Stimulated activated CD4-positive, alpha-beta T cell treated with anti-CD3 and anti-CD28 coated beads, Interleukin-4, amount 100 ng/mL, for 4 hours (primary cell): ENCODE measurements around the gene TRIM62.

ENCODE experiments used
- DNase-seq, 2 experiments: peaks; one replicate each; pipeline ENCODE4 v3.0.0-alpha.2; 2020

TRIM62 gene

GRCh38 chr1:33181921-33182341 is at the start of gene TRIM62:
Gene TRIM62 (minus strand): TSS chr1:33182043. CDS start chr1:33181432, 611 bp downstream.
- DNase-seq = peak; percentile 78

- no peak for DNase-seq
Measured at GRCh38 chr1:33231166-33231565, 49.3 kb upstream of the TRIM62 start.

- no peak for DNase-seq
Measured at GRCh38 chr1:33228935-33229487, 47.2 kb upstream of the TRIM62 start.

GRCh38 chr1:33225586-33225985 is 43.7 kb upstream of the TRIM62 start:
- DNase-seq = no peak

- no peak for DNase-seq
Measured at GRCh38 chr1:33224166-33224707, 42.4 kb upstream of the TRIM62 start.

- DNase-seq = no peak
Measured at GRCh38 chr1:33222381-33222780, 40.5 kb upstream of the TRIM62 start.

GRCh38 chr1:33221385-33221758 is 39.5 kb upstream of the TRIM62 start:
- DNase-seq = no peak

- DNase-seq = no peak
Measured at GRCh38 chr1:33220676-33221384, 39.0 kb upstream of the TRIM62 start.

DNA sequence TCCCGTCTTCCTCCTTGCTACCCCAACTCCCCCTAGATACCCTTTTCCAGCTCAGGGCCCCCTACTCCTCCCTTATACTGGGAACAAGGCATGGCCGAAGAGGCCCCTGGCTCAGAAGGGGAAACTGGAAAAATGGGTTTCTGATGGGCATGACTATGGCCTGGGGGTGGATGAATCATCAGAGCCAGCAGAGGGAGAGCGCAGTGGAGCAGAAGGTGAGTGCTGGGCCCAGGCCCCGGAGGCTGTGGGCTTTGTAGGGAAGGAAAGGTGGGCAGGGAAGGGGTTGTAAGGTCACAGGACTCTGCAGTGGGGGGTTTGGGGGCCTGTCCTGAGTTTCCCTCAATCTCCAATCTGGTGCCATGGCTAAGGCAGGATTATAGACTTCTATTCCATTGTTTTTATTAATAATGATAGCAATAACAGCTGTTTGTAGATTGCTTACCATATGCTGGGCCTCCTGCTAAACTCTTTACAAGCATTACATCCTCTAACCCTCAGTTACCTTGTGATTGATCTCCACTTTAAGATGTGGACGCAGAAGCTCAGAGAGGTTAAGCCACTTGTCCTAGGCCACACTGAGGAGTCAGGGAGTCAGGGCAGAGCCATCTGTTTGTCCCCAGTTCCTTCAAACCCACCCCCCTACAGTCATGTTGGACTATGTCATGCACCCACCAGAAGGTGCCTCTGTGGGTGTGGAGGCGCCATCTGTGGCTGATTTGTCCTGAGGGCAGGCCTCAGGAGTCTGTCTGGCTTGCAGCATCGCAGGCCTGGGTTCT is 38.2 kb upstream of the TRIM62 start:
- DNase-seq = no peak

GRCh38 chr1:33211972-33212371 is 30.1 kb upstream of the TRIM62 start:
- DNase-seq = no peak

- DNase-seq = no peak
Measured at GRCh38 chr1:33206340-33206739, 24.5 kb upstream of the TRIM62 start.

DNA sequence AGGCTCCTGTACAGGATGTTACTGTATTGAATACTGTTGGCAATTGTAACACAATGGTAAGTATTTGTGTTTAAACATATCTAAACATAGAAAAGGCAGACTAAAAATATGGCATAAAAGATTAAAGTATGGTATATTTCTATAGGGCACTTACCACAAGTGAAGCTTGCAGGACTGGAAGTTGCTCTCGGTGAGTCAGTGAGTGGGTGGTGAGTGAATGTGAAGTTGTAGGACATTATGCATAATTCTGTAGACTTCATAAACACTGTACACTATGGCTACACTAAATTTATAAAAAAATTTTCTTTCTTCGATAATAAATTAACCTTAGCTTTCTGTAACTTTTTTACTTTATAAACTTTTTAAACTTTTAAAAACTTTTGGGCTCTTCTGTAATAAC is 13.7 kb upstream of the TRIM62 start:
- no peak for DNase-seq

DNA sequence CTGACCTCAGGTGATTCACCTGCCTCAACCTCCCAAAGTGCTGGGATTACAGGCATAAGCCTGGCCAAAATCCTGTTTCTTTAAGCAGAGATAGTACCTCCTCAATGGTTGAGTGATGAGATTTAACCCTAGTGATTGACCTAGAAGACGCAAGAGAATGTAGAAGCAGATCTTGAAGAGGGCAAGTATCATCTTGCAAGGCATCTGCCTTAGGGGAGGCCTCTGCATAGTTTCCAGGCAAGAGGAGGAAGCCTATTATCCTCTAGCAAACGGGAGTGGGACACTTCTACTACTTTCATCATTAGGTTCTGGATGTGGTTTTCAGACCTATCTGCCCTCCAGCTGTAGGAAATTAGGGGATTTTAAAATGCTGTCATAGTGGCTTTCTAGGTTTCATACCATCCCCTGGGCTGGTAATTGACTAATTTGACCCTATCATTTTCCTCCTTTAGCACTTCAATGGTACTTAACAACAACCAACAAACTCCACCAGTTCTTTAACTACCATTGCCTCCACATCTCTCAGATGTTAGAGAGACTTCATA is 10.0 kb upstream of the TRIM62 start:
- no peak for DNase-seq

GRCh38 chr1:33190701-33191100 is 8.9 kb upstream of the TRIM62 start:
- no peak for DNase-seq

- no peak for DNase-seq
Measured at GRCh38 chr1:33188572-33189275, 6.9 kb upstream of the TRIM62 start.

GRCh38 chr1:33186936-33187335 is 5.1 kb upstream of the TRIM62 start:
- DNase-seq = no peak

- no peak for DNase-seq
Measured at GRCh38 chr1:33185541-33185940, 3.7 kb upstream of the TRIM62 start.

DNA sequence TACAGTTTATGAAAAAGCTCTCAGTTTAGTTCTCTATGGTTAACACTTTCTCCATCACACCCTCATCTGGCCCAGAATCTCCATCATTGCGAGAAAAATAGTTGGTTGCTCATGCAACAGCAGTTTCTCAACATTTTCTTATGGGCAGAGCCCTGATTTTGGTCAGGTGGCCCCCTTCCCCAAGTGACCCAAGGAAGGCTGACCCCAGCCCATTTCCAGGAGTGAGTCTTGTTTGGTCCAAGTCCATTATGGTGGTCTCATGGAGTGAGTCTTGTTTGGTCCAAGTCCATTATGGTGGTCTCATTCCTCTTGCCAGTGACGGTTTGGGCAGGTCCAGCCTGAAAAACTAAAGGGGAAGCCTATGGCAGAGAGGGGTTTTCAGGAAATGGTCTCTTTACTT is 1.5 kb upstream of the TRIM62 start:
- DNase-seq = no peak

DNA sequence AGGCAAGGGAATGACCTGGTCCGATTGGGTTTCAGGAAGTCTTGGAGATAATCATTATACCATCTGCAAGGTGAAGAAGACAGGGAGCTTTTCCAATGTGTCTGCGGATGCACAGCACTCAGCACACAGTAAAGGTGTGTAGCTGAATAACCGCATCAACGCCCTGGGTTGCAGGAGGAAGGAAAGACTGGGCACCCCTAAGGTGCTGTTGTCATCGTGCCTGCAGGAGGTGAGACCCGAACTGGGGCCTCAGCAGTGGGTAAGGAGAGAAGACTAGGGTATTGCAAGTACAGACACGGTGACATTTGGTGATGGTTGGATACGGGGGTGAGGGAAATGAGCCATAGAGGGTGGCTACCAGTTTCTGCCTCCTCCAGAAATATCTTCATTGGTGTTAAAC is 1.1 kb upstream of the TRIM62 start:
- no peak for DNase-seq

DNA sequence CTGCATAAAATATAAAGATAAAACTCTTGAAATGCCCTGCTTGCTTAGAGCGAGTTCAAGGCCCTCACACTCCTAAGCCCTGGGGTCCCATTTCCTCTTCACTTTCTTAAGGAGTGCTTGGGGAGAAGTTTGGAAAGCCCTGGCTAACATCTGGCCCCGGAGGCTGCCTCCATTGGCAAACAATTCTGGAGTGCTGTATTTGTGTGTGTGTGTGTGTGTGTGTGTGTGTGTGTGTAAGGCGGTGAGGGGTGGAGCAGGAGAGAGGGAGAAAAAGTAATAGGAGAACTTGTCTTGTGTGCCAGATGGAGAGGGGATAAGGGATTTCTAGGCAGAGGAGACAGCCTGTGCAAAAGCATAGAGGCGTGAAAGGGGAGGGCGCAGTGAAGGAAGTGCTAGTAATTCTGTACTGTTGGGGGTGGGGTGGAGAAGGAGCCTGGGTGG is 578 bp upstream of the TRIM62 start:
- DNase-seq = no peak

GRCh38 chr1:33180911-33181890 is 642 bp downstream of the TRIM62 start:
- DNase-seq = peak; percentile 26 to 76
